Loucy (cell line): ENCODE results near the gene TPP2.

Experiments
- H2AFZ ChIP-seq: fragments of 200-600 bp; sonication (generic); 2 replicates; pipeline ENCODE4 v1.6.0; 2016; ENCODE audit warnings: antibody characterized with exemption, mild to moderate bottlenecking, low read length, moderate library complexity
- H3F3A ChIP-seq: fragments of 200-600 bp; 2 replicates; pipeline ENCODE4 v1.6.0; 2016; ENCODE audit warnings: antibody characterized with exemption, low read depth, mild to moderate bottlenecking
- H3K27me3 ChIP-seq: fragments of 200-600 bp; sonication (generic); 2 replicates; pipeline ENCODE4 v1.6.1; 2014; ENCODE audit warnings: low read length, mild to moderate bottlenecking; ENCODE audit not compliant: insufficient read depth, poor library complexity, severe bottlenecking
- H3K36me3 ChIP-seq: fragments of 200-600 bp; sonication (generic); 2 replicates; pipeline ENCODE4 v1.6.1; 2016; ENCODE audit warnings: low read length; ENCODE audit not compliant: insufficient read depth
- H3K4me1 ChIP-seq: fragments of 200-600 bp; sonication (generic); 2 replicates; pipeline ENCODE4 v1.5.1; 2014; ENCODE audit warnings: low read length, mild to moderate bottlenecking; ENCODE audit not compliant: insufficient read depth, poor library complexity, severe bottlenecking
- H3K4me2 ChIP-seq: fragments of 200-600 bp; sonication (generic); 2 replicates; pipeline ENCODE4 v1.6.0; 2014; ENCODE audit warnings: antibody characterized with exemption, low read length, low read depth, mild to moderate bottlenecking; ENCODE audit not compliant: poor library complexity, severe bottlenecking
- H3K4me3 ChIP-seq: fragments of 200-600 bp; sonication (generic); 2 replicates; pipeline ENCODE4 v1.5.1; 2014; ENCODE audit warnings: low read length, mild to moderate bottlenecking, mixed read lengths; ENCODE audit not compliant: poor library complexity, severe bottlenecking
- H3K79me2 ChIP-seq: fragments of 200-600 bp; sonication (generic); 2 replicates; pipeline ENCODE4 v1.6.1; 2014; ENCODE audit warnings: low read length; ENCODE audit not compliant: insufficient read depth
- H3K9ac ChIP-seq: fragments of 200-600 bp; sonication (generic); 2 replicates; pipeline ENCODE4 v1.6.0; 2014; ENCODE audit warnings: mild to moderate bottlenecking, low read depth, low read length, moderate library complexity; ENCODE audit not compliant: poor library complexity, severe bottlenecking
- H3K9me2 ChIP-seq: fragments of 200-600 bp; sonication (generic); replicated peaks from 2 replicates; pipeline ENCODE4 v1.6.1; 2016; ENCODE audit warnings: low read depth, low read length, mixed read lengths
- H3K9me3 ChIP-seq: fragments of 200-600 bp; sonication (generic); 2 replicates; pipeline ENCODE4 v1.6.1; 2014; ENCODE audit warnings: mild to moderate bottlenecking, antibody characterized with exemption, low read length, low read depth; ENCODE audit not compliant: insufficient read depth
- H4K20me1 ChIP-seq: fragments of 200-600 bp; sonication (generic); 2 replicates; pipeline ENCODE4 v1.6.0; 2014; ENCODE audit warnings: antibody characterized with exemption, low read length, mild to moderate bottlenecking; ENCODE audit not compliant: insufficient read depth, poor library complexity, severe bottlenecking
- CTCF ChIP-seq: fragments of 200-600 bp; sonication (generic); conservative IDR thresholded peaks from 2 replicates; pipeline ENCODE4 v1.5.1; 2014; ENCODE audit warnings: mild to moderate bottlenecking, antibody characterized with exemption, low read length
- EZH2phosphoT487 ChIP-seq: fragments of 200-600 bp; IDR thresholded peaks from 2 replicates; pipeline ENCODE4 v1.6.1; 2018; ENCODE audit warnings: antibody characterized with exemption, mild to moderate bottlenecking, moderate library complexity, borderline replicate concordance

TPP2 gene

GRCh38 chr13:102697264-102697663 is 100.5 kb downstream of the TPP2 start:
- Histone ChIP-seq H3K36me3 (no peaks in the 10 kb centered on the region), H3K4me2 (no peak overlapping the region), H4K20me1 (no peaks in the 10 kb centered on the region), H3K27me3 (no peaks in the 10 kb centered on the region), H3K79me2 (no peaks in the 10 kb centered on the region), H2AFZ (no peak overlapping the region), H3K9me2 (no peaks in the 10 kb centered on the region), H3K4me3 (no peak overlapping the region), H3K9ac (no peak overlapping the region), H3F3A (no peaks in the 10 kb centered on the region), H3K9me3 (no peaks in the 10 kb centered on the region), H3K4me1 (no peaks in the 10 kb centered on the region)
- no peak for TF ChIP-seq CTCF
- no peak for TF ChIP-seq EZH2phosphoT487

- Histone ChIP-seq H3K27me3 (no peaks in the 10 kb centered on the region), H2AFZ (no peak overlapping the region), H3K36me3 (no peaks in the 10 kb centered on the region), H3K79me2 (no peaks in the 10 kb centered on the region), H3K4me1 (no peaks in the 10 kb centered on the region), H3K9me3 (no peaks in the 10 kb centered on the region), H3K9me2 (no peaks in the 10 kb centered on the region), H3K9ac (no peak overlapping the region), H3K4me3 (no peak overlapping the region), H3F3A (no peaks in the 10 kb centered on the region), H3K4me2 (no peak overlapping the region), H4K20me1 (no peaks in the 10 kb centered on the region)
- TF ChIP-seq EZH2phosphoT487 (no peak), CTCF (no peak)
Measured at GRCh38 chr13:102697929-102698648, 101.3 kb downstream of the TPP2 start.

GRCh38 chr13:102698649-102698980 is 101.8 kb downstream of the TPP2 start:
- H3K9me2 ChIP-seq: no peaks in the 10 kb centered on the region
- no peaks in the 10 kb centered on the region for H3K36me3 ChIP-seq
- TF ChIP-seq EZH2phosphoT487 (no peak), CTCF (no peak)
- H3K79me2 ChIP-seq: no peaks in the 10 kb centered on the region
- H3K27me3 ChIP-seq: no peaks in the 10 kb centered on the region
- H3K9me3 ChIP-seq: no peaks in the 10 kb centered on the region
- no peak overlapping the region for H3K4me3 ChIP-seq
- no peak overlapping the region for H2AFZ ChIP-seq
- H3K9ac ChIP-seq: no peak overlapping the region
- H3K4me2 ChIP-seq: no peak overlapping the region
- H3K4me1 ChIP-seq: no peaks in the 10 kb centered on the region
- no peaks in the 10 kb centered on the region for H4K20me1 ChIP-seq
- no peaks in the 10 kb centered on the region for H3F3A ChIP-seq
